ENCODE data around the gene PPP1R9B. TPM values are rescaled to one million over a fixed set of nuclear protein-coding genes. Genes with fewer than 3 reads are reported as not detected.

The PPP1R9B gene
- total RNA-seq, 1 experiment from 2014 or later, result 23.0 TPM

DNA sequence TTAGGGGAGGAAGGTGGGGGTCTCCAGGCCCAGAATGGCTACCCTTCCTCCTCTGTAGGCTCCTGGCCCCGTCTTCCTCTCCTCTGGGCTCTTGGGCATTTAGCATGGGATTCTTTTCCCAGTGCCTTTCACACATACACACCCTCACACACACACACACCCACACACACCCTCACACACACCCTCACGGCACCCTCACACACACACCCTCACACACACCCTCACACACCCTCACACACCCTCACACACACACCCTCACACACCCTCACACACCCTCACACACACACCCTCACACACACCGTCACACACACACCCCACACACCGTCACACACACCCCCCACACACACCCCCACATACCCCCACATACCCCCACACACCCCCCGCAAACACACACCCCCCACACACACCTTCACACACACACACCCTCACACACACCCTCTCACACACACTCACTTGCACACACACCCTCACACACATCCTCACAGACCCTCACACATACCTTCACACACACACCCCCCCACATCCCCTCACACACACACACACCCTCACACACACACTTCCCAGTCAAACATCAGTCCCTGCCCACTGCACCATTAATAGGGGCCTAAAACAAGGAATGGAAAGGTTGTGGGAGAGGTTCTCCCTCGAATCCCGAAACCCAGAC lies 16.2 kb upstream of the PPP1R9B start:
- Histone ChIP-seq H4K5ac (ENCODE audit: insufficient read length, low read depth, low read length) (no peak overlapping the region), H3K27me3 (ENCODE audit: insufficient read depth, low read length) (no peaks in the 10 kb centered on the region; the same call in 1 of the 2 replicates), H3K27ac (ENCODE audit: insufficient read length, low read depth, low read length) (no peak overlapping the region), H3K4ac (ENCODE audit: low read depth, low read length) (no peak overlapping the region), H3K18ac (ENCODE audit: insufficient read length, low read depth, low read length) (no peak overlapping the region), H3K23me2 (ENCODE audit: insufficient read length, low read depth, low read length, poor library complexity, severe bottlenecking) (peaks cover 3% of the 10 kb centered on the region), H2BK20ac (ENCODE audit: low read depth, low read length, poor library complexity, severe bottlenecking) (no peak overlapping the region), H3K9me3 (ENCODE audit: control insufficient read depth, low read depth, low read length) (no peaks in the 10 kb centered on the region), H2AFZ (ENCODE audit: low read length) (no peak overlapping the region), H3K14ac (ENCODE audit: insufficient read depth, low read length) (no peak overlapping the region), H2BK12ac (ENCODE audit: insufficient read length, low read depth, low read length) (no peak overlapping the region), H4K8ac (replicated peaks; ENCODE audit: insufficient read length, low read depth, low read length) (no peak overlapping the region), H3T11ph (ENCODE audit: low read length) (no peak overlapping the region), H3K56ac (ENCODE audit: insufficient read length, low read depth, low read length) (no peak overlapping the region), H2BK120ac (ENCODE audit: low read depth, low read length, poor library complexity, severe bottlenecking) (no peak overlapping the region), H4K91ac (ENCODE audit: insufficient read length, low read depth, low read length) (no peak overlapping the region), H3K4me2 (ENCODE audit: insufficient read depth, insufficient read length, low read length) (no peak overlapping the region), H3K9ac (ENCODE audit: extremely low read depth, insufficient read length, low read length) (no peak overlapping the region), H2BK15ac (ENCODE audit: low read depth, low read length) (no peak overlapping the region), H3K23ac (ENCODE audit: insufficient read length, low read depth, low read length) (no peak overlapping the region), H4K20me1 (ENCODE audit: control insufficient read depth, insufficient read depth, insufficient read length) (no peaks in the 10 kb centered on the region), H2AK5ac (ENCODE audit: insufficient read length, low read length) (no peak overlapping the region), H2BK5ac (ENCODE audit: insufficient read length, low read length) (no peak overlapping the region), H3K79me2 (ENCODE audit: insufficient read depth, low read length) (no peaks in the 10 kb centered on the region), H3K79me1 (ENCODE audit: insufficient read depth, low read depth, low read length, poor library complexity, severe bottlenecking) (no peaks in the 10 kb centered on the region), H3K4me1 (ENCODE audit: insufficient read depth, low read length) (peaks cover 3% of the 10 kb centered on the region; the same call in 1 of the 2 replicates)
- Mint-ChIP-seq H3K27me3 (ENCODE audit: low read depth) (peaks cover 17% of the 10 kb centered on the region), H3K4me3 (no peak overlapping the region; a peak in 1 of 5 replicates), H3K27ac (no peak overlapping the region), H3K36me3 (ENCODE audit: insufficient read depth in 1 of 3, low read depth in 3 of 3) (no peaks in the 10 kb centered on the region), H3K9me3 (no peaks in the 10 kb centered on the region; a peak in 1 of 5 replicates), H3K4me1 (peaks cover 15 to 48% of the 10 kb centered on the region in 2 experiments)
- WGBS (ENCODE audit: extremely low coverage, insufficient read length, low lambda C conversion rate), result 100% methylated on average over 1 of the region's 7 CpGs
- DNase-seq, result no peak
- TF ChIP-seq, protein P1, sequence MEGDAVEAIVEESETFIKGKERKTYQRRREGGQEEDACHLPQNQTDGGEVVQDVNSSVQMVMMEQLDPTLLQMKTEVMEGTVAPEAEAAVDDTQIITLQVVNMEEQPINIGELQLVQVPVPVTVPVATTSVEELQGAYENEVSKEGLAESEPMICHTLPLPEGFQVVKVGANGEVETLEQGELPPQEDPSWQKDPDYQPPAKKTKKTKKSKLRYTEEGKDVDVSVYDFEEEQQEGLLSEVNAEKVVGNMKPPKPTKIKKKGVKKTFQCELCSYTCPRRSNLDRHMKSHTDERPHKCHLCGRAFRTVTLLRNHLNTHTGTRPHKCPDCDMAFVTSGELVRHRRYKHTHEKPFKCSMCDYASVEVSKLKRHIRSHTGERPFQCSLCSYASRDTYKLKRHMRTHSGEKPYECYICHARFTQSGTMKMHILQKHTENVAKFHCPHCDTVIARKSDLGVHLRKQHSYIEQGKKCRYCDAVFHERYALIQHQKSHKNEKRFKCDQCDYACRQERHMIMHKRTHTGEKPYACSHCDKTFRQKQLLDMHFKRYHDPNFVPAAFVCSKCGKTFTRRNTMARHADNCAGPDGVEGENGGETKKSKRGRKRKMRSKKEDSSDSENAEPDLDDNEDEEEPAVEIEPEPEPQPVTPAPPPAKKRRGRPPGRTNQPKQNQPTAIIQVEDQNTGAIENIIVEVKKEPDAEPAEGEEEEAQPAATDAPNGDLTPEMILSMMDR (conservative IDR thresholded peaks at IDR 0.05), result no peak
